CD4-positive, CD25-positive, alpha-beta regulatory T cell (primary cell): ENCODE data around the gene VSTM2L. TPM values are rescaled to one million over a fixed set of nuclear protein-coding genes. Genes with fewer than 3 reads are reported as not detected.

ENCODE experiments used
- ATAC-seq, 2 donors: fragments of 150-1000 bp; cut with Tn5 transposase; one replicate each; pipeline ENCODE4 v1.10.0; 2021; ENCODE audit warnings: low read depth in 2 of 2, moderate number of reproducible peaks in 2 of 2, moderate library complexity in 1 of 2
- DNase-seq, 3 donors: peaks; one replicate each; pipeline versions ENCODE4 v3.0.0 to v3.0.0-alpha.2; 2012 to 2022; ENCODE audit warnings: mixed read lengths in 1 of 3
- H3K27ac ChIP-seq: one replicate; pipeline ENCODE4 v1.7.0; 2013; ENCODE audit warnings: mild to moderate bottlenecking, low read length; ENCODE audit not compliant: insufficient read depth, poor library complexity, severe bottlenecking
- H3K27me3 ChIP-seq: one replicate; pipeline ENCODE4 v1.7.0; 2013; ENCODE audit warnings: low read length; ENCODE audit not compliant: control insufficient read depth, insufficient read depth
- H3K36me3 ChIP-seq: one replicate; pipeline ENCODE4 v1.7.0; 2013; ENCODE audit warnings: mild to moderate bottlenecking, low read length, moderate library complexity; ENCODE audit not compliant: control insufficient read depth, insufficient read depth
- H3K4me1 ChIP-seq: 2 replicates; pipeline ENCODE4 v1.7.0; 2013; ENCODE audit warnings: mild to moderate bottlenecking, low read length; ENCODE audit not compliant: insufficient read depth, control insufficient read depth, poor library complexity, severe bottlenecking
- H3K4me3 ChIP-seq: one replicate; pipeline ENCODE4 v1.7.0; 2013; ENCODE audit warnings: low read depth, mild to moderate bottlenecking, low read length, moderate library complexity
- H3K9me3 ChIP-seq, 2 experiments: 1 replicate in 1 of 2; 2 replicates in 1 of 2; pipeline ENCODE4 v1.7.0; 2013; ENCODE audit warnings: low read length in 2 of 2, mild to moderate bottlenecking in 1 of 2, moderate library complexity in 1 of 2; ENCODE audit not compliant: control insufficient read depth in 2 of 2
- H3K27ac Mint-ChIP-seq, 3 donors: one replicate each; pipeline ENCODE4 v1.8.0; 2020 to 2022; ENCODE audit warnings: mild to moderate bottlenecking in 3 of 3, mixed read lengths in 3 of 3, moderate library complexity in 2 of 3
- H3K27me3 Mint-ChIP-seq: one replicate; pipeline ENCODE4 v1.8.0; 2022; ENCODE audit warnings: mild to moderate bottlenecking, mixed read lengths
- H3K36me3 Mint-ChIP-seq: one replicate; pipeline ENCODE4 v1.8.0; 2020; ENCODE audit warnings: mixed read lengths
- H3K4me1 Mint-ChIP-seq, 4 donors: one replicate each; pipeline ENCODE4 v1.8.0; 2020 to 2022; ENCODE audit warnings: mixed read lengths in 4 of 4, mild to moderate bottlenecking in 1 of 4
- H3K4me3 Mint-ChIP-seq, 4 donors: one replicate each; pipeline ENCODE4 v1.8.0; 2020 to 2022; ENCODE audit warnings: mild to moderate bottlenecking in 4 of 4, mixed read lengths in 4 of 4, moderate library complexity in 3 of 4
- H3K9me3 Mint-ChIP-seq, 7 donors: one replicate each; pipeline ENCODE4 v1.8.0; 2020 to 2022; ENCODE audit warnings: mixed read lengths in 7 of 7, mild to moderate bottlenecking in 3 of 7, moderate library complexity in 2 of 7
- polyA plus RNA-seq, 4 donors: library from polyadenylated mRNA; unstranded; fragments of 300-500 nt; fragmentation: Illumina TruSeq; gene quantifications; one replicate each; pipeline ENCODE4 v1.2.3, GENCODE V29; 2021
- total RNA-seq: library from RNA; stranded (reverse); gene quantifications from one replicate; pipeline ENCODE4 v1.2.3, GENCODE V29; 2022

VSTM2L gene
- total and polyA plus RNA-seq, 5 donors from 2014 or later = not detected

GRCh38 chr20:37941332-37941731, 38.4 kb downstream of the VSTM2L start:
- H3K9me3 Mint-ChIP-seq = peaks cover 0 to 2% (median 0%) of the 10 kb centered on the region in 7 donors
- H3K4me3 Mint-ChIP-seq = no peak overlapping the region
- H3K27ac Mint-ChIP-seq = no peak overlapping the region

DNA sequence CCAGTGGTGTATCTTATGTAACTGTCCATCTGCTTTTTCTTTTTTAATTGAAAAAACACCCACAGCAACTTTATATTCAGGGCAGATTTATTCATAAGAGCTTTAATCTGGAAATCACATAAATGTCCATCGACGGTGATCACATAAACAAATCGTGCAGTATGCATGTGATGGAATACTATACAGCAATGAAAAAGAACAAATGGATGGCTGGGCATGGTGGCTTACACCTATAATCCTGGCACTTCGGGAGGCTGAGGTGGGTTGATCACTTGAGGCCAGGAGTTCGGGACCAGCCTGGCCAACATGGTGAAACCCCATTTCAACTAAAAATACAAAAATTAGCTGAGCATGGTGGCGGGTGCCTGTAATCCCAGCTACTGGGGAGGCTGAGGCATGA, 39.1 kb downstream of the VSTM2L start:
- no peak for DNase-seq
- no peaks in the 10 kb centered on the region for H3K9me3 ChIP-seq
- Mint-ChIP-seq H3K9me3 (peaks cover 0 to 2% (median 0%) of the 10 kb centered on the region in 7 donors), H3K27me3 (no peaks in the 10 kb centered on the region), H3K27ac (no peak overlapping the region), H3K4me1 (no peaks in the 10 kb centered on the region), H3K4me3 (no peak overlapping the region), H3K36me3 (no peaks in the 10 kb centered on the region)
- H3K36me3 ChIP-seq = no peaks in the 10 kb centered on the region
- H3K27ac ChIP-seq = no peak overlapping the region
- ATAC-seq = no peak
- H3K4me1 ChIP-seq = no peaks in the 10 kb centered on the region
- no peak overlapping the region for H3K4me3 ChIP-seq
- no peaks in the 10 kb centered on the region for H3K27me3 ChIP-seq

More at GRCh38 chr20:37941332-37941731, 38.4 kb downstream of the VSTM2L start:
- Histone ChIP-seq H3K9me3 (no peaks in the 10 kb centered on the region), H3K27me3 (no peaks in the 10 kb centered on the region), H3K4me3 (no peak overlapping the region), H3K36me3 (no peaks in the 10 kb centered on the region), H3K27ac (no peak overlapping the region), H3K4me1 (no peaks in the 10 kb centered on the region)
- no peaks in the 10 kb centered on the region for H3K4me1 Mint-ChIP-seq
- ATAC-seq (no peak), DNase-seq (no peak)
- no peaks in the 10 kb centered on the region for H3K27me3 Mint-ChIP-seq
- no peaks in the 10 kb centered on the region for H3K36me3 Mint-ChIP-seq

DNA sequence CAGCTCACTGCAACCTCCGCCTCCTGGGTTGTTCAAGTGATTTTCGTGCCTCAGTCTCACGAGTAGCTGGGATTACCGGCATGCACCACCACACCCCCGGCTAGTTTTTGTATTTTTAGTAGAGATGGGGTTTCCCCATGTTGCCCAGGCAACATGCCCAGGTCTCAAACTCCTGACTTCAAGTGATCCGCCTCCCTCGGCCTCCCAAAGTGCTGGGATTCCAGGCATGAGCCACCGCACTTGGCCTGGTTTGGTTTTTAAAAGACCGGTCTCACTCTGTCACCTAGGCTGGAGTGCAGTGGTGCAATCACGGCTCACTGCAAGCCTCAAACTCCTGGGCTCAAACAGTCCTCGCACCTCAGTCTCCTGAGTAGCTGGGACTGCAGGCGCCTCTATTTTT, 40.1 kb downstream of the VSTM2L start:
- H3K27me3 Mint-ChIP-seq = no peaks in the 10 kb centered on the region
- H3K4me1 Mint-ChIP-seq = no peaks in the 10 kb centered on the region
- Histone ChIP-seq H3K4me1 (no peaks in the 10 kb centered on the region), H3K27me3 (no peaks in the 10 kb centered on the region), H3K4me3 (no peak overlapping the region), H3K27ac (no peak overlapping the region), H3K9me3 (no peaks in the 10 kb centered on the region), H3K36me3 (no peaks in the 10 kb centered on the region)
- no peaks in the 10 kb centered on the region for H3K36me3 Mint-ChIP-seq
- peaks cover 0 to 6% (median 0%) of the 10 kb centered on the region in 7 donors for H3K9me3 Mint-ChIP-seq
- no peak overlapping the region for H3K4me3 Mint-ChIP-seq
- DNase-seq = no peak
- ATAC-seq = no peak
- H3K27ac Mint-ChIP-seq = no peak overlapping the region

DNA sequence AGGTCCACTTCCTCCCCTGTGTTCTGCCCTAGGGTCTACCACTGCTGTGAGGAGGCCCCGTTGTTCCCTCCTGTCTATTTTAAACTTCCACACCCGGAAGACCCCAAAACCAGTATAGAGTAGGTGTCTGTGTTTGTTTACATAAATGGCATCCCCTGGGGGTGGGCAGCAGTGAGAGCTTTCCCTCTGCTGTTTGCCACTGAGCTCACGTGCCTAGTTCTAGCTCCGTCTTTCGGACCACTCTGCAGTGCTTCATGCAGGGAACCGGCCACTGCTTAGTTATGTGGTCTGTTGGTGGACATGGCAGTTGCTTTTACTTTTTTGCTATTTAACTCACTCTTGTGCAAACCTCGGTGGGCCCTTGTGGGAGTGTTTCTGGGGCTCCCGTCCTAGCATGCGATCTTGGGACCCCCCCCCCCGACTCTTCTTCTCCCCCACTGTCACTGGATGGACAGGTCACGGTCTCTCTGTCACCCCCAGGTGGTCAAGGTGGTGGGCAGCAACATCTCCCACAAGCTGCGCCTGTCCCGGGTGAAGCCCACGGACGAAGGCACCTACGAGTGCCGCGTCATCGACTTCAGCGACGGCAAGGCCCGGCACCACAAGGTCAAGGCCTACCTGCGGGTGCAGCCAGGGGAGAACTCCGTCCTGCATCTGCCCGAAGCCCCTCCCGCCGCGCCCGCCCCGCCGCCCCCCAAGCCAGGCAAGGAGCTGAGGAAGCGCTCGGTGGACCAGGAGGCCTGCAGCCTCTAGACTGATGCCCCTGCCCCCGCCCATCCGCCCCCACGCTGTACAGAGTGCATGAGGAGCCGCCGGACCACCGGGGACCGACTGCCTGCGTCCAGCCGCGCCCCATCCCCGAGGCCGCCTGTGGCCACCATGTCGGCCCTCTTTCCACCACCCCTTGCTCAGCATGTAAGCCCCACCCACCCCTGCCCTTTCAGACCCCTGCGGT, 40.9 kb downstream of the VSTM2L start:
- Mint-ChIP-seq H3K9me3 (peaks cover 0 to 9% (median 0%) of the 10 kb centered on the region in 7 donors), H3K27ac (no peak overlapping the region), H3K4me3 (no peak overlapping the region), H3K36me3 (no peaks in the 10 kb centered on the region), H3K27me3 (no peaks in the 10 kb centered on the region), H3K4me1 (no peaks in the 10 kb centered on the region)
- no peak for ATAC-seq
- no peak overlapping the region for H3K4me3 ChIP-seq
- no peak for DNase-seq
- H3K36me3 ChIP-seq = no peaks in the 10 kb centered on the region
- H3K9me3 ChIP-seq = no peaks in the 10 kb centered on the region
- H3K4me1 ChIP-seq = no peaks in the 10 kb centered on the region
- H3K27me3 ChIP-seq = no peaks in the 10 kb centered on the region
- H3K27ac ChIP-seq = no peak overlapping the region

- Histone ChIP-seq H3K9me3 (no peaks in the 10 kb centered on the region), H3K36me3 (no peaks in the 10 kb centered on the region), H3K27ac (no peak overlapping the region), H3K4me3 (no peak overlapping the region), H3K27me3 (no peaks in the 10 kb centered on the region), H3K4me1 (no peaks in the 10 kb centered on the region)
- Mint-ChIP-seq H3K4me3 (no peak overlapping the region), H3K27me3 (no peaks in the 10 kb centered on the region), H3K9me3 (peaks cover 0 to 9% (median 0%) of the 10 kb centered on the region in 7 donors), H3K4me1 (no peaks in the 10 kb centered on the region), H3K27ac (no peak overlapping the region), H3K36me3 (no peaks in the 10 kb centered on the region)
- no peak for ATAC-seq
- no peak for DNase-seq
Observed at GRCh38 chr20:37944456-37944981, 41.6 kb downstream of the VSTM2L start.

DNA sequence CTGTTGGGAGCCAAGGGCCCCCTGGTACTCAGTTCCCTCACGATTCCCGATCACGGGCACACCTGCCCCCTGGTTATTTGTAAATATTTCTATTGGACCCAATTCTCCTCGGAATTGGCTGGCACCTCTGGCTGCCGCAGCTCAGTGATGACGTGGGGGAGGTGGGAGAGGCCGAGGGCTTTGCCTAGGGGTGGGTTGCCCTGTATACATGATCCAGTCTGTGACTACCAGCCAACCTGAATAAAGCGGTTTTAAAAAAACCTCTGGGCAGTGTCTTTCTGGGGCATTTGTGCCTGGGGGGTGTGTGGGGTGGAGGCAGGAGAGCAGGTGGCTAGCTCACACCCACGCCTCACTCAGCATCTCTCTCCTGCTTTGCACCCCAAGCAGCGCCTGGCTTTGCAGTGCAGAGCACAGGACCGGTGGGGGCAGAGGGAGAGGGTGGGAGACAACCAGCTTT, 42.2 kb downstream of the VSTM2L start:
- no peak overlapping the region for H3K27ac Mint-ChIP-seq

DNA sequence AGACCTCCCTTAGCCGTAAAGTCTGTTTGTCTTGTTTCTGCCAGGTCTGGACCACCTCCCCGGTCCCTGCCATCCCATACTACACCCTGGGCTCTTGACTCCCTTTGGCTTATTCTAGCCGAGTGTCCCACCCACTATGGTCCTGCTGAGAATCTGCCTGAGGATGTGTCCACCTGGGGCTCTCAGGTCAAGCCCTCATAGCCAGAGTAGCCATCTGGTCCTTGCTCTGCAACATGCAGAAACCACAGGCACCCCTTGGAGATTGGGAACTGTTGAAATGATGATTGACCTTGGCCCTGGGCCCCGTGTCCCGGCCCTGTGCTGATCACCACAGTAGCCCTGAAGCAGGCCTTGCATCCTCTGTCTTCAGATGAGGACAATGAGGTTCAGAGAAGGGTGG, 44.0 kb downstream of the VSTM2L start:
- H3K36me3 Mint-ChIP-seq = no peaks in the 10 kb centered on the region
- Histone ChIP-seq H3K27ac (no peak overlapping the region), H3K9me3 (no peaks in the 10 kb centered on the region), H3K27me3 (no peaks in the 10 kb centered on the region), H3K4me1 (no peaks in the 10 kb centered on the region), H3K36me3 (no peaks in the 10 kb centered on the region), H3K4me3 (no peak overlapping the region)
- DNase-seq (no peak), ATAC-seq (no peak)
- H3K27ac Mint-ChIP-seq = no peak overlapping the region
- H3K4me3 Mint-ChIP-seq = peak overlapping the region in 1 of 4 donors; percentile 17
- H3K9me3 Mint-ChIP-seq = peaks cover 0 to 9% (median 0%) of the 10 kb centered on the region in 7 donors
- no peaks in the 10 kb centered on the region for H3K27me3 Mint-ChIP-seq
- H3K4me1 Mint-ChIP-seq = no peaks in the 10 kb centered on the region

More for the DNA sequence above, 42.2 kb downstream of the VSTM2L start:
- ATAC-seq = no peak
- H3K4me3 ChIP-seq = no peak overlapping the region
- DNase-seq = no peak
- H3K4me1 Mint-ChIP-seq = no peaks in the 10 kb centered on the region
- no peak overlapping the region for H3K4me3 Mint-ChIP-seq
- no peaks in the 10 kb centered on the region for H3K9me3 ChIP-seq
- no peak overlapping the region for H3K27ac ChIP-seq
- H3K36me3 ChIP-seq = no peaks in the 10 kb centered on the region
- H3K27me3 ChIP-seq = no peaks in the 10 kb centered on the region
- H3K9me3 Mint-ChIP-seq = peaks cover 0 to 9% (median 0%) of the 10 kb centered on the region in 7 donors
- H3K4me1 ChIP-seq = no peaks in the 10 kb centered on the region
- H3K27me3 Mint-ChIP-seq = no peaks in the 10 kb centered on the region
- no peaks in the 10 kb centered on the region for H3K36me3 Mint-ChIP-seq
